Renal pelvis (tissue), 4 donors: ENCODE data around the gene ARID1A. TPM values are rescaled to one million over a fixed set of nuclear protein-coding genes. Genes with fewer than 3 reads are reported as not detected.
A peak's percentile ranks its signal among the peaks of the same experiment; 100 is the strongest.

Experiments used
- DNase-seq: peaks from one replicate; pipeline ENCODE4 v3.0.0-alpha.2; 2013
- polyA plus RNA-seq, 3 donors: library from polyadenylated mRNA; unstranded; fragments of 120-200 nt; gene quantifications; one replicate each; pipeline ENCODE4 v1.2.1, GENCODE V29; 2013; ENCODE audit not compliant: insufficient read length in 3 of 3

The ARID1A gene
- polyA plus RNA-seq, 3 donors: 101 to 117 (median 106) TPM

DNA sequence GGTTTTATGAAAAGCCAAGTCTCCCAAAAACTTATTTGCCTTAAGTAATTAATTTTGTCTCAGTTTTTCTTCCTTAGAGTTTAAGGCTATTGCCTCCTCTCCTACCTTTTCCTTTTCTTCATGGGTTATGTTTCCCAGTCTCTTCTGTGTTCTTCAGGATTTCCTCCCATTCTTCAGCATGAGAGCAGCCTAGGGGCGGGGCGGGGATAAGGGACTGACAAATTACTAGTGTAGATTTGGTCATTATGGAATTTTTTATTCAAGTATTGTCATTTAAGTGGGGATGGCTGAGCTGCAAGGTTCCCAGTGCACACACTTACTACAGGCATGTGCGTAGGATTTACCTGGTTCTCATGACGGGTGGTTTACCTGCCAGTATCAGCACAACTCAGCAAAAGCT, 56.7 kb downstream of the ARID1A start:
- no peak for DNase-seq

DNA sequence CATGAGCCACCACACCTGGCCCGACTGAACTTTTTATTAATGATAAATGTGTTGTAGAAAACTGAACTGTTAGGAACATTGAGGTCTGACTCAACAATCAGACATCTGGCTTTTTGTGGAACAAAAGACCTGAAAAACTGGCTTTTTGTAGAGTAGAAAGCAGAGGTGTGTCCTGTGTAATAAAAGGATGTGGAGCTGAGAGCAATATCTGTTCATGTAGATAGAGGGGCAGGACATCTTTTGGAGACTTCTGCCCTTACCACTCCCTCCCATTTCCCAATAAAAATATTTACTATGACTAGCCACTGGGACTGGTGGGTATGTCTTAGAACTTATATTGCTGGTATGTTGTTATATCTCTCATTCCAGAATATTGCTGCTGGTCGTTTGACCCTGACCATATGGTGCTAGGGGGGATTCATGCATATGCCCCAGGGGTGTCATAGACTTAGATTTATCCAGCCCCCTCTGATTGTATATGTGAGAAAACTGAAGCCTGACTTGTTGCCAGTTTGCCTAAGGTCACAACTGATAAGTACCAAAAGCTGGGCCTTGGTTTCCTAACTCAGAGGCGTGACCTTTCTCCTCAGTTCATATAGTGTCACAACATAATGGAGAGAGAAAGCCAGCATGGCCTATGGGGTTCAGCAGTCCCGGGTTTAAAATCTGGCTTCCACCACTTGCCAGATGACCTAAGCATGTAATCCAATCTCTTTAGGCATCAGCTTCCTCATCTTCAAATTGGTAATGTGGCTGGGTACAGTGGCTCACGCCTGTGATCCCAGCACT, 58.5 kb downstream of the ARID1A start:
- DNase-seq: no peak

DNA sequence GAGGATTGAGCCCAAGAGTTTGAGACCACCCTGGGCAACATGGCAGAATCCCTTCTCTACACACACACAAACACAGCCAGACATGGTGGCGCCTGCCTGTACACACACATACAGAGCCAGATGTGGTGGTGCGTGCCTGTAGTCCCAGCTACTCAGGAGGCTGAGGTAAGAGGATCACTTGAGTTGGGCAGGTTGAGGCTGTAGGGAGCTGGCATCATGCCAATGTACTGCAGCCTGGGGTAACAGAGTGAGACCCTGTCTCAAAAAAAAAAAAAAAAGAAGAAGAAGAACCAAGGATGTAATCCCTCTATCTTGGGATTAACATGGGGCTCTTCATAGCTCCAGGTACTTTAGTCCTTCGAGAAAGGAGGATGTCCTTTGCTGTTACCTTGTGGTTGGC, 62.5 kb downstream of the ARID1A start:
- DNase-seq: no peak

DNA sequence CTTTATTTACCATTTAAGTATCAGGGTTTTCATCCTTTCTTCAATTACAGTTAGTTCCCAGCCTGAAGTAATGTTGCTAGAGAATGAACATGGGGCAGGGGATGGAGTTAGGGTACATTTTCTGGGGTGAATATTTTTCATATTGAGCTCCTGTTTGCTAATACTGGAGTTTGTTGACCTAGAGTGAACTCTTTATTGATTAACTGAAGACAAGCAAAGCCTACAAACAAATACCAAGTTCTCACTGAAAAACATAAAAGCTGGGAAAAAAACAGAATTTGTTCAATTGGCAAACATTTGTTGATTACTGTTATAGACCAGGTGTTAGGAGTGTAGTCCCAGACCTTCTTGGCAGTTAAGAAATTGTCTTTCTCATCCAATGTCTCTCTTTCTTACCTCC, 63.7 kb downstream of the ARID1A start:
- no peak for DNase-seq

DNA sequence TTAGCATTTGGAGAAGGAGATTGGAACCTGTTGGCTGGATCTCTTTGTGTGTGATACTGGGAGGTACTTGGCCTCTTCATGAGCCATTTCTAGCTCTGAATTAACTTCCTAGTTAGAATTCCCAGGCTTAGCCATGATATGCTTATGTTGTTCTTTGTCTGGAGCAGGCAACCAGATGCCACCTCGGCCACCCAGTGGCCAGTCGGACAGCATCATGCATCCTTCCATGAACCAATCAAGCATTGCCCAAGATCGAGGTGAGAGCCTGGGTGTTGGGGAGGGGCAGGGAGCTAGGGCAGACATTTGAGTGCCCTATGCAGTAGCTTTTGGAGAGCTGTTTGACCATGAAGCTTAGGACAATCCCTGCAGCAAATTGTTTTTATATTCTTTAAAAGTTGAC, 65.4 kb downstream of the ARID1A start:
- no peak for DNase-seq

DNA sequence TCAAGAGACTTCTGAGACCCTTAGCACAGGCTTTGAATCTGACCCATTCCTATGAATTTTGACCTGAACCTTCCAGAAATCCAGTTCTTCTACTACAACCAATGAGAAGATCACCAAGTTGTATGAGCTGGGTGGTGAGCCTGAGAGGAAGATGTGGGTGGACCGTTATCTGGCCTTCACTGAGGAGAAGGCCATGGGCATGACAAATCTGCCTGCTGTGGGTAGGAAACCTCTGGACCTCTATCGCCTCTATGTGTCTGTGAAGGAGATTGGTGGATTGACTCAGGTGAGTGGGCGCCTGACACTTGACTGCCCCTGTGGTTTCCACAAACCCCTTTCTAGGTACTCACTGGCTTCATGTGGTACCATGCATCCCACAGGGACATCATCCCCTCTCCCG, 71.9 kb downstream of the ARID1A start:
- DNase-seq: no peak

DNA sequence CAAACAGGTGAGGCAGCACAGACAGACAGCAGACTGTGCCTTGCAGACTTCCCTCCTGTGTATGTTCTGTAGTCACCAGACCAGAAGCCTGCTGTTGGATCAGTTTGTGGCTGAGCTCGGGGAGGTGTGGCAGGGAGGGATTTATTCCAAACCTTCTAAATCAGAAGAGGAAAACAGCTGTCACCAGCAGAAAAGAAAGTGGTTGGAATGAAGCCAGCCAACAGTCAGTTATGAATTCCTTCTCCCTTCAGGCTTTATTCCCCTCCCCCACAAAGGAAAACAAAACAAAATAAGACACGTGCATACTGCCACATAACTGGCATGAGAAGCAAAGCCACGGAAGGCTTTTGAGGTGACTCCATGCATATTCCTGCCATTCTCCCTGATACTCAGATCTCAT, 72.9 kb downstream of the ARID1A start:
- peak; percentile 46 for DNase-seq

DNA sequence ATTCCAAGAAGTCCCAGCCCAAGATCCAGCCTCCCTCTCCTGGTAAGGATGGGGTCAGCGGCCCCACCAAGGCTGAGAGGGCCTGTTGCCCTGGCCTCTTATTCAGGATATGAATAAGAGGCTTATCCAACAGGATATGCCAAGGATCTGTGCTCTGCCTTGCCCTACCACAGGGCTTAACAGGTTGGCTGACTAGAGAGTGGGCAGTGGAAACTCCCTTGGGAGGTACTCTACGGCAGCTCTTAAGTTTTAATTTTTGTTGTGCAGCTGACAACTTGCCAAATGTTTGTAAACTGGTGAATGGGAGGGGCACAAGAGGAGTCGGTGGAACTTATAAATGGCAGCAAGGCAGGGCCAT, 75.4 kb downstream of the ARID1A start:
- no peak for DNase-seq

DNA sequence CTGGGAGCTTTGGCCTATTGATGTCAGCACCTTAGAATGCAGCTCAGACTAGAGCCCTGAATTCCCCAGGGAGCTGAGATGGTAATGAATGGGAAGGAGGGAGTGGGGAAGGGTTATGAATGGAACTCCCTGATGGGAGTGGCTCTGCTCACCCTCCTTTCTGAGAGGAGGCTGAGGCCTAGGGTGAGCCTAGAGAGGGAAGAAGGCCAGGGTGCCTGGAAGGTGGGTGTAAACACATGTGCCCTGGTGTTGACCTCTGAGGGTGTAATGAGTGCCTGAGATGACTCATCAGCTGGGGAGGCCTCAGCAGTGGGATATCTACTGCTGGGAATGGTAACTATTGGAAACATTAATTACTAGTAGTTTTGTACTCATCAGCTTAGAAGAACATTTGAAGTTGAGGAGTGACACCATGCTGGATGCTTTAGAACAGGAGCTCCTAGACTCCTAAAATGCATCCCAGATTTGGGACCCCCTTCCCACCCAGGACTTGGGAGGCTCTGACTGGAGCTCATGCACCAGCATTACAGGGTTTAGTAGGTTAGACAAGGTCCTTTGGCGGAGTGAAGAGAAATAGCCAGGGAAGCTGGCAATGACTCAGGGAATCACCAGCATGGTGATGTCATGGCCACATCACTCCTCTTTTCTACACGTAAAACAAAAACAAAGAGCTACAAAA, 76.0 kb downstream of the ARID1A start:
- no peak for DNase-seq

DNA sequence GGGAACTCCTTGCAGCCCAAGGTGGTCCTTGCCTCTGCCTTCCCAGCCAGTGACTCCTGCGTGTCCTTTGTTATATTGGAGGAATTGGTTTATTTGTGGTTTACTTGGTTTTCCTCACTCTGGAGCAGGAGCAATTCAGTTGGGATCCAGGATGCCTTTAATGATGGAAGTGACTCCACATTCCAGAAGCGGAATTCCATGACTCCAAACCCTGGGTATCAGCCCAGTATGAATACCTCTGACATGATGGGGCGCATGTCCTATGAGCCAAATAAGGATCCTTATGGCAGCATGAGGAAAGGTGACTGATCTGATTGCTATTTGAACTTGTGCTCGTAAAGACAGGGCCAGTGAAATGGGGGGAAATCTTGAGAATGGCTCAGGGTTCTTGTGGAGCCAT, 76.9 kb downstream of the ARID1A start:
- no peak for DNase-seq

DNA sequence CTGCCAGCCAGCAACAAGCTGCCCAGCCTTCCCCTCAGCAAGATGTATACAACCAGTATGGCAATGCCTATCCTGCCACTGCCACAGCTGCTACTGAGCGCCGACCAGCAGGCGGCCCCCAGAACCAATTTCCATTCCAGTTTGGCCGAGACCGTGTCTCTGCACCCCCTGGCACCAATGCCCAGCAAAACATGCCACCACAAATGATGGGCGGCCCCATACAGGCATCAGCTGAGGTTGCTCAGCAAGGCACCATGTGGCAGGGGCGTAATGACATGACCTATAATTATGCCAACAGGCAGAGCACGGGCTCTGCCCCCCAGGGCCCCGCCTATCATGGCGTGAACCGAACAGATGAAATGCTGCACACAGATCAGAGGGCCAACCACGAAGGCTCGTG, 78.6 kb downstream of the ARID1A start:
- DNase-seq: no peak

DNA sequence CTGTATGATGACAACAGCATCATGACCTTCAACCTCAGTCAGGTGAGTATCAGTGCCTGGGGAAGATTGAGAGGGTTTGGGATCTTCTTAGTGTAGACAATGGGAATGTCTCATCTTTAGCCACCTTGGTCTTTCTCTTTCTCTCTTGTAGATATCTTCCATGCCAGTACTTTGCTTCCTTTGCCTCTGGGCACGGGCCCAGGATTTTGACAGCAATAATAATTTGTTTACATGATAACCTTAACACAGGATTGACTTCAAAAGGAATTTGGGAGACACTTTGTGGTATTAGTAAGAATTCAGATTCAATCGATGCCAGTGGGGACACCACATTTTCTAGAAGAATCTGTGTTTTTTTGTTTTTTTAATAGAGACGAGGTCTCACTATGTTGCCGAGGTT, 79.9 kb downstream of the ARID1A start:
- DNase-seq: no peak

DNA sequence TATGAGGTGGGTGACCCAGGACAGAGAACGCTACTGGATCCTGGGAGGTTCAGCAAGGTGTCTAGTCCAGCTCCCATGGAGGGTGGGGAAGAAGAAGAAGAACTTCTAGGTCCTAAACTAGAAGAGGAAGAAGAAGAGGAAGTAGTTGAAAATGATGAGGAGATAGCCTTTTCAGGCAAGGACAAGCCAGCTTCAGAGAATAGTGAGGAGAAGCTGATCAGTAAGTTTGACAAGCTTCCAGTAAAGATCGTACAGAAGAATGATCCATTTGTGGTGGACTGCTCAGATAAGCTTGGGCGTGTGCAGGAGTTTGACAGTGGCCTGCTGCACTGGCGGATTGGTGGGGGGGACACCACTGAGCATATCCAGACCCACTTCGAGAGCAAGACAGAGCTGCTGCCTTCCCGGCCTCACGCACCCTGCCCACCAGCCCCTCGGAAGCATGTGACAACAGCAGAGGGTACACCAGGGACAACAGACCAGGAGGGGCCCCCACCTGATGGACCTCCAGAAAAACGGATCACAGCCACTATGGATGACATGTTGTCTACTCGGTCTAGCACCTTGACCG, 83.4 kb downstream of the ARID1A start:
- no peak for DNase-seq

DNA sequence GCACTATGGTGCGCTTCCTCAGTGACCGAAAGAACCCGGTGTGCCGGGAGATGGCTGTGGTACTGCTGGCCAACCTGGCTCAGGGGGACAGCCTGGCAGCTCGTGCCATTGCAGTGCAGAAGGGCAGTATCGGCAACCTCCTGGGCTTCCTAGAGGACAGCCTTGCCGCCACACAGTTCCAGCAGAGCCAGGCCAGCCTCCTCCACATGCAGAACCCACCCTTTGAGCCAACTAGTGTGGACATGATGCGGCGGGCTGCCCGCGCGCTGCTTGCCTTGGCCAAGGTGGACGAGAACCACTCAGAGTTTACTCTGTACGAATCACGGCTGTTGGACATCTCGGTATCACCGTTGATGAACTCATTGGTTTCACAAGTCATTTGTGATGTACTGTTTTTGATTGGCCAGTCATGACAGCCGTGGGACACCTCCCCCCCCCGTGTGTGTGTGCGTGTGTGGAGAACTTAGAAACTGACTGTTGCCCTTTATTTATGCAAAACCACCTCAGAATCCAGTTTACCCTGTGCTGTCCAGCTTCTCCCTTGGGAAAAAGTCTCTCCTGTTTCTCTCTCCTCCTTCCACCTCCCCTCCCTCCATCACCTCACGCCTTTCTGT, 84.6 kb downstream of the ARID1A start:
- no peak for DNase-seq

DNA sequence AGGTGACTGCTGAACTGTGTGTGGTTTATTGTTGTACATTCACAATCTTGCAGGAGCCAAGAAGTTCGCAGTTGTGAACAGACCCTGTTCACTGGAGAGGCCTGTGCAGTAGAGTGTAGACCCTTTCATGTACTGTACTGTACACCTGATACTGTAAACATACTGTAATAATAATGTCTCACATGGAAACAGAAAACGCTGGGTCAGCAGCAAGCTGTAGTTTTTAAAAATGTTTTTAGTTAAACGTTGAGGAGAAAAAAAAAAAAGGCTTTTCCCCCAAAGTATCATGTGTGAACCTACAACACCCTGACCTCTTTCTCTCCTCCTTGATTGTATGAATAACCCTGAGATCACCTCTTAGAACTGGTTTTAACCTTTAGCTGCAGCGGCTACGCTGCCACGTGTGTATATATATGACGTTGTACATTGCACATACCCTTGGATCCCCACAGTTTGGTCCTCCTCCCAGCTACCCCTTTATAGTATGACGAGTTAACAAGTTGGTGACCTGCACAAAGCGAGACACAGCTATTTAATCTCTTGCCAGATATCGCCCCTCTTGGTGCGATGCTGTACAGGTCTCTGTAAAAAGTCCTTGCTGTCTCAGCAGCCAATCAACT, 85.5 kb downstream of the ARID1A start:
- DNase-seq: no peak

DNA sequence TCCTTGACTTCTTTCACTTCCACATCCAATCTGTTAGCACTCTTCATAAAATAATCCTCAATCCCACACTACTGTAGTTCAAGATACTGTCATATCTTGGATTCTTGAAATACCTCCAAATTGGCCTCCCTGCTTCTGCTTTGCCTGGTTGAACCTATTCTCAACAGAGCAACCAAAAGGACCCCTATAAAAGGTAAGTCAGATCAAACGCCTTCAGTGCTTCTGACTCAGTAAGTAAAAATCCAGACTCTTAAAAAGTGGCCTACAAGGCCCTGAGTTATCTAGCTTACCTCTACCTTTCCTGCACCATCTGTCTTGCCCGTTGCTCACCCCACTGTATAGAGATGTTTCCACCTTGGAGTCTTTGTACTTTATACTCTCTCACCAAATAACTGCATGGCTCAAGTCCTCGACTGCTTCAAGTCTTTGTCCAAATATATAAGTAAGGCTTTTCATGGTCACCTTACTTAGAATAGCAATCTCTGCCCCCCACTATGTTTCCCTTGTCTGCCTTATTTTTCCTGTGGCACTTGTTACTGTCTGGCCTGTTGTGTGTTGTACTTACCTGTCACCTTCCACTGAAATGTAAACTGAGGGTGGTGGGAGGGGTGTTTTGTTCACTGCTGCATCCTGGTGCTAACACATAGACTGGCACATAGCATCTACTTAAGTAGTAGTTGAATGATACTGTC, 86.9 kb downstream of the ARID1A start:
- no peak for DNase-seq

DNA sequence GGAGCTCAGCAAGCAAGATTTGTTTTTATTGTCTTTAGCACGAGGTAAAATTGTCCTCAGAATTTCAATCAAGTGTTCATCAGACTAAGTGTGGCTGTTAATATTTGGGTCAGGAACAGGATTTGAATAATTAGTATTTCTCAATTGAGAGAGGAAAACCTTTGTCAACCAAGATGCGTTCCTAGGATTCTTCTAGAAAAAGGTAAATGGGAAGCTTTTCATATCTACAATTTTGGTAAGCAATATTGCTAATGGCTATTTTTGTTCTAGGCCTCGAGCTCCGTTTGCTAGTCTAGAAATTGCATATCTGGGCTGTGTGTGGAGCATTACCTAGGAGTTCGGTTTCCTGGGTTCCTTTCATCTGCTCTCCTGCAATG, 87.8 kb downstream of the ARID1A start:
- no peak for DNase-seq

DNA sequence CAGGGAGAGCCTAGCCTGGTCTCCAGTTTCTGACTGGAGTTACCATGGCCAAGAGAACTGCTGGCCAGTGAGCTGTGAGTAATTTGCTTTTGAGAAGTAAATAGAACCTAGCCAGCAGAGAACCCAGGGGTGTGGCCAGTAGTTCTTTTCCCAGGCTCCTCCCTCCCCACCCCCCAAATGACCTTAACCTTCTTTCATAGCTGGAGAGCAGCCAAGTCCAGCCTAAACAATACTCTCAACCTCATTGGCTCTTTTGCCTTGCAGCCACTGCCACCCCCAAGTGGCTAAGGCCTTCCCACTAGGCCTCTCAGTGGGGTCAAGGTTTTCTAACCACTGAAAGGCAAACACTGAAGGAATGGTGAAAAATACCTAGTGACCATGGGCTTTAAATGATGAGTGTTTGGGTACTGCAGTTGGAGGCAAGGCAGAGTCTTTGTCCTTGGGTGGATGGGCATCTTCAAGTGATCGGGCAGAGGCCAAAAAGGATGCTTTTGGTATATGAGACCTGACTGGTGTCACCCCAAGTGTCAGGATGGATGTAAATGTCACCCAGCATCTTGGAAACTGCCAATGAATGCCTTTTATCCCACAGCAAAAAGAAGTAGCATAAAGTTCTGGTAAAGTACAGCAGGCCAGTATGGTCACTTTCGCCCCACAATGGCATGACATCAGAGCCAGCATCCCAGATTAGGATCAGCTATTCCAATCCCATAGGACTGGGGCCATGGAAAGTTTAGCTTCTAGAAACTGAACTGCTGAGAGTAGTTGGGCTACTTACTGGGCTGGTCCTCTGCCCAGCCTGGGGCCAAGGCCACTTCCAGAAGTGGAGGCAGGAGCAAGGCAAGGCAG, 88.4 kb downstream of the ARID1A start:
- DNase-seq: peak; percentile 65

DNA sequence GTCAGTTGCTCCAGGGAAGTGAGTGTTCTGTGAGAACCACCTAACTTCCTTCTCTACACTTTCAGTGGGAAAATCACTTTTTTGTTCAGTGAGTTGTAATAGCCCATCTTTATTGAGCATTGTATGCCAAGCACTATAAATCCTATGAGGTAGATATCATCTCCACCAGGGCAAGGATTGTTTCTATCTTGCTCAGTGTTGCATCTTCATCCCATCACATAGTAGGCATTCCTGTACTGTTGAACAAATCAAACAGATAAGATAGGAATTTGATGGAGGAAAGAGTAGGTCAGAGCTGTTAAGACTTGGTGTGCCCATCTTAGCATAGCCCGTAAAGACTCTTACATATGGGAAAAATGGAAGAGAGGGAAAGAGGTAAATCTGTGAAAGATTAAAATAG, 89.1 kb downstream of the ARID1A start:
- DNase-seq: no peak

DNA sequence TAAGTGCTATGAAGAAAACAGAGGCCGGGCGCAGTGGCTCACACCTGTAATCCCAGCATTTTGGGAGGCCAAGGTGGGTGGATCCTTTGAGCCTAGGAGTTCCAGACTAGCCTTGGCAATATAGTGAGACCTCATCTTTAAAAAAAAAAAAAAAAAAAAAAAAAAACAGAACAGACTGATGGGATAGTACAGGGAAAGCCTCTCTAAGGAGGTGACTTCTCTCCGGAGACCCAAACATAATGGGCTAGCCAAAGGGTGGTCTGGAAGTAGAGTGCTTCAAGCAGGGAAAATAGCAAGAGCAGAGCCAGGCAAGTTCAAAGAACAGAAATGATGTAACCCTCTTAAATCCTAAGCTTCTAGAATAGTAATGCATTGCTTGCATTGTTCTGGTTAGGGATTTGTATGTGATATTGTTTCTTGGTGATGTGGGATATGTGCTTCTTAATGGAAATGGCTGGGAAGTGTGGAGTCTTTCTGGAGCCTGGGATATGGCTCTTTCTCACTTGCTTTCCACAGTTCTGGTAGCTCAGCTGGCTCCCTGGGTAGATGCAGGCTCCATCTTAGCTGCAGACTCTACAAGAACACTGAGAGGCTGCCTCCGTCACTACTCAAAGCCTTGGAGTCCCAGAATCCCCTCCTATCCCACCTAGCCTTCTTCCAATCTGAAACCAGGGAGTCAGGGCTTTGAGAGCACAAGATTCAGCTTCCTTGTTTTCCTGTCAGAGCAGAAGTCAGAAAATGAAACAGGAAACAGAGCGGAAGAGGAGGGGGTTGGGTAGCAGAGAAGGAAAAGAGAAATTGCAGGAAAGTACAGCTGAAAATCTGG, 90.0 kb downstream of the ARID1A start:
- no peak for DNase-seq
